Heart right ventricle (tissue), 16 donors: ENCODE results near the gene TMEM182. TPM values are rescaled to one million over a fixed set of nuclear protein-coding genes. Genes with fewer than 3 reads are reported as not detected.

Experiments used
- ATAC-seq, 8 donors: fragments of 200-7000 bp; cut with Tn5 transposase; one replicate each; pipeline ENCODE4 v1.9.1; 2020; ENCODE audit warnings: mild to moderate bottlenecking in 8 of 8, moderate library complexity in 8 of 8, moderate number of reproducible peaks in 1 of 8
- DNase-seq, 2 donors: peaks; one replicate each; pipeline ENCODE4 v3.0.0-alpha.2; 2020
- H3K27ac ChIP-seq, 10 donors: fragments of 200-600 bp; sonication (generic) in 2 of 10; one replicate each; pipeline versions ENCODE4 v1.5.0 to v1.8.0; 2020 to 2022; ENCODE audit warnings: mild to moderate bottlenecking in 3 of 10
- H3K27me3 ChIP-seq, 7 donors: fragments of 200-600 bp; one replicate each; pipeline ENCODE4 v1.8.0; 2021 to 2022; ENCODE audit warnings: mild to moderate bottlenecking in 2 of 7
- H3K36me3 ChIP-seq, 9 donors: fragments of 200-600 bp; sonication (generic) in 1 of 9; one replicate each; pipeline versions ENCODE4 v1.5.0 to v1.8.0; 2020 to 2022; ENCODE audit warnings: mild to moderate bottlenecking in 2 of 9
- H3K4me1 ChIP-seq, 9 donors: fragments of 200-600 bp; sonication (generic) in 1 of 9; one replicate each; pipeline versions ENCODE4 v1.5.0 to v1.8.0; 2020 to 2022; ENCODE audit warnings: mild to moderate bottlenecking in 4 of 9
- H3K4me3 ChIP-seq, 10 donors: fragments of 200-600 bp; sonication (generic) in 2 of 10; one replicate each; pipeline versions ENCODE4 v1.5.0 to v1.8.0; 2020 to 2022; ENCODE audit warnings: mild to moderate bottlenecking in 7 of 10, moderate library complexity in 2 of 10
- H3K9me3 ChIP-seq, 11 donors: fragments of 200-600 bp in 10 of 11; sonication (generic) in 2 of 11; one replicate each; pipeline versions ENCODE4 v1.5.0 to v1.8.0; 2013 to 2022; ENCODE audit warnings: mild to moderate bottlenecking in 2 of 11, control low read depth in 1 of 11, moderate library complexity in 1 of 11
- CTCF ChIP-seq, 9 donors: fragments of 200-600 bp; sonication (generic) in 2 of 9; IDR thresholded peaks; one replicate each; pipeline versions ENCODE4 v1.5.0 to v1.8.0; 2021 to 2022; ENCODE audit warnings: antibody characterized with exemption in 9 of 9, mild to moderate bottlenecking in 5 of 9, moderate library complexity in 1 of 9
- WGBS, 2 donors: extraction: QIAGEN DNeasy Blood & Tissue Kit; methylation state at CpG; one replicate each; pipeline ENCODE4 v1.1.7; 2013; ENCODE audit warnings: inconsistent platforms in 1 of 2; 5-methylcytosine and 5-hydroxymethylcytosine counted together
- intact Hi-C, 10 donors: fragments of 100-400 bp; cut with DNase I; formaldehyde crosslinking; loops; one replicate each; pipeline versions ENCODE4 v1.11.1 to v1.14.2; 2022
- polyA plus RNA-seq, 2 donors: library from polyadenylated mRNA; stranded (reverse); fragments of 200-250 nt; gene quantifications; one replicate each; pipeline ENCODE4 v1.2.3, GENCODE V29; 2013
- total RNA-seq, 10 donors: library from RNA; stranded (reverse); fragmentation: NEBNext Ultra II Directional in 3 of 10; extraction: Animal tissue kit (Norgen Biotek cat#: 25700) in 3 of 10; gene quantifications; one replicate each; pipeline versions ENCODE4 v1.2.1 to v1.2.4, GENCODE V29; 2021 to 2023
- donor health status: Arrhythmogenic right ventricular cardiomyopathy.
- donor health status: ischemic (EF 13 %, LVEDD 7.1; RV severe dilation, severe dysfunction).
- donor health status: healthy with polysubstance abuse.
- donor health status: DM: no; HTN: yes; CAD: no.
- donor health status: DM: no; HTN: no; CAD: no.
- donor health status: ischemic (EF 25% LVEDD 6.9; RV normal size, moderate dysfunction).
- donor health status: ischemic (EF 25% LVEDD 5.7; RV mildly dilated, moderate dysfunction).
- donor health status: healthy.
- donor health status: DM: yes; HTN: yes; CAD: no.
- donor health status: Ischemic cardiomyopathy.
- donor health status: ischemic (EF 35%, LVEDD 5.7; RV mildly dilated, moderate dysfunction).
- donor health status: nonischemic (EF 11% LVEDD 7.7; RV severe dilation, severe dysfunction).
- donor health status: DM: yes; HTN: yes; CAD: no.
- donor health status: PGD.
- donor health status: ischemic (EF 29% LVEDD 5.4; RV normal size, mild dysfunction).
- donor health status: nonischemic (EF 23%, LVEDD 6.1; RV moderate dilation, normal function).

The TMEM182 gene
- total and polyA plus RNA-seq, 12 donors = 10.1 to 225 (median 189) TPM

DNA sequence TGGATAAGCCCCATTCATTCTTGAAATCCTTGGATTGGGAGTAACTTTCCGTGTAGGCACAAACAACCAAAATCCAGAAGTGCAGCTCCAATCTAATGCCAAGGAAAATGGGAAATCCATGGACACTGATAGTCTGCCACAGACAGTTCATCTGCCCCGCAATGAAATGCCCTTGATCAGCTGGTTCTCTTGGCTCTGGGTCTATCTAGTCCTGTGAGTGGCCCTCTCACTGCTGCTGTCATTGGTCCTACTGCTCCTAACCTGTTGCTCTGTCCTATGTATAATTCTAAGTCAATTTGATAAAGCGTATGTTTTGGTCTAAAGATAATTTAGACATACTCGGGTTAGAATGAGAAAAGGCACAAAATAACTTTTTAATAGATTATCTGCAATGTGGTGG is 13.7 kb upstream of the TMEM182 start:
- H3K27me3 ChIP-seq = no peaks in the 10 kb centered on the region
- DNase-seq (no peak), ATAC-seq (peak in 4 of 8 donors; percentile 52 to 77 (median 64))
- peaks cover 0 to 6% (median 0%) of the 10 kb centered on the region in 9 donors for H3K4me1 ChIP-seq
- no peaks in the 10 kb centered on the region for H3K36me3 ChIP-seq
- no peak overlapping the region for H3K27ac ChIP-seq
- 84 to 88% methylated on average over 4 of the region's 4 CpGs for WGBS, 2 donors
- peaks cover 0 to 8% (median 0%) of the 10 kb centered on the region in 11 donors for H3K9me3 ChIP-seq
- TF ChIP-seq CTCF (IDR thresholded peaks at IDR 0.05) = no peak
- intact Hi-C loops = no loop called here
- H3K4me3 ChIP-seq = no peak overlapping the region

DNA sequence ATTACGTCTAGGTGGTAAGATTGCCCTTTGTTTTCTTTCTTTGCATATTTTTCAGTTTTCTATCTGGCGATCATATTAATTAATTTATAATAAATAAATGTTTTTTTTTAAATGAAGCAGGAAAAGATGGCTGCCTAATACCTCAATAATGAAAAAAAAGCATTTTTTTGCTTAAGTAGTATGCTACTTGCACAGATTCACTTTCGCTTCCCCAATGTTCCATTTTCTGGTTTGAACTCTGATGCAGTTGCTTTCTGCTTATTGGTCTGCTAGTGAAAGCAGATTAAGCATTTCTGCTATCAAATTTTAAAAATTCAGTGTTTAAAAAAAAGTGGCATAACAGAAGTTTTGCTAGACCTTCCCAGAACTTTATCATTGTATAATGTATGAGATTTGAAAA is 11.9 kb upstream of the TMEM182 start:
- H3K27ac ChIP-seq = no peak overlapping the region
- intact Hi-C loops = loop anchor here in 4 of 10 donors (5.0 kb wide), 1 partner anchor 57 kb away; no protein-coding TSS in a partner anchor

DNA sequence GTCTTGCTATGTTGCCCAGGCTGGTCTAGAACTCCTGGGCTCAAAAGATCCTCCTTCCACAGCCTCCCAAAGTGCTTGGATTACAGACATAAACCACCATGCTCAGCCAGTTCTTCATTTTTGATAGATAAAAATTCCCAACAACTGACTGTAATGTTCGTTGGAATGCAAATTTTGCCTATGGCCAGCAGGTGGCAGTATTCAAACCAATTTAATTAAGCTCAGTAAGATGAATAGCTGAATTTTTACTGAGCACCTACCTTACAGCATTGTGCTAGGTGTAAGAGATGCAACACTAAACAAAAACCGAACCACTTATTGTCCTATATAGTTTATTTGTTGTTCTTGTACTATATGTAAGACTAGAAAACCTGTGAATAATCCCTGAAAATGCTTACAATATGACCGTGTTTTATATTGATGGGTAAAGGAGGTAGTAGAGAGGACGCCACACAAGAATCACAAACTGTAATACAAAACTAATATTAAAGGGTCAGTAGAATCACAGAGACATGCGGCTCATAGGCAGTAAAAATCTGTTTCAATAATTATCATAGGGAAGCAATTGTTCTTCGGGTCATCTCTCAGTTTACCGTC is 8.2 kb upstream of the TMEM182 start:
- Histone ChIP-seq H3K9me3 (no peaks in the 10 kb centered on the region), H3K27me3 (no peaks in the 10 kb centered on the region), H3K27ac (no peak overlapping the region), H3K36me3 (no peaks in the 10 kb centered on the region), H3K4me3 (no peak overlapping the region), H3K4me1 (peaks cover 0 to 15% (median 6%) of the 10 kb centered on the region in 9 donors)
- DNase-seq (no peak), ATAC-seq (peak in 6 of 8 donors; percentile 20 to 73 (median 56))
- 68 to 70% methylated on average over 7 of the region's 7 CpGs for WGBS, 2 donors
- peak; percentile 68 to 89 (median 81) for TF ChIP-seq CTCF (IDR thresholded peaks at IDR 0.05)
- intact Hi-C loops = loop anchor here in 7 of 10 donors (1.0 to 5.0 kb wide), 3 partner anchors 53 to 54 kb away; no protein-coding TSS in a partner anchor

More for the DNA sequence above, 11.9 kb upstream of the TMEM182 start:
- no peak for ATAC-seq
- peaks cover 0 to 6% (median 0%) of the 10 kb centered on the region in 11 donors for H3K9me3 ChIP-seq
- H3K4me1 ChIP-seq = peaks cover 0 to 6% (median 0%) of the 10 kb centered on the region in 9 donors
- DNase-seq = no peak
- no peak overlapping the region for H3K4me3 ChIP-seq
- TF ChIP-seq CTCF (IDR thresholded peaks at IDR 0.05) = no peak
- WGBS, 2 donors = 74 to 98% methylated on average over 3 of the region's 3 CpGs
- H3K36me3 ChIP-seq = no peaks in the 10 kb centered on the region
- no peaks in the 10 kb centered on the region for H3K27me3 ChIP-seq

DNA sequence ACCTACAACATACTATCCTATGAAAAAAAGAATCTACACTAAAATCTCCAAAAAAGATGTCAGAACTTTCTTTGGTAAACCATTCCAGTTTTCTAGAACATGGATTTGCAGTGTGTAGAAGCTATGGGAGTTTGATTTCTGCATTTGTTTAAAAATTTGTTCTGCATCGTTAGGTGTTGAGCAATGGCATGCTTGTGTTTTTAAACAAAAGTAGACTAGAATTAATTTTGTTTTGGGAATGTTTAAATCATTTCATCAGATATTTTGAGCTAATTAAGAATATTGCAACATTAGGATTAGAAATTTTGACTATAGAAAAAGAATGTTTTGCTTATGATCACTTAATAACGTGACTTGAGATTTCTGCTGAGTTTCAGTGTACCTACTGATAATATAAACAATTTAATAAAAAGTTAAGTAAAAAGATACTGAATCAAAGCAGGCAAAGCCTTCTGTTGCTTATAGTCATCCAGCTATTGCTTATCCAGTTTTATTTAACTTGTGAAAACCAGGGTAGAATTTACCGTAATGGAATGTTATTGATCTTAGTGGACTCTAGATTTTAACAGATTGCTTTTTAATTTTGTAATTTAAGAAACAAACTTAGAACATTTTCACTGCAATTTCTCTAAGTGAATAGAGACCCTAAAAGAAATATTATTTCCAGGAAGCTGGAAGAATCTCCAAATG is 7.2 kb upstream of the TMEM182 start:
- peak overlapping the region in 5 of 10 donors; percentile 6 to 52 (median 23) for H3K27ac ChIP-seq
- intact Hi-C loops = loop anchor here in 6 of 10 donors (2.0 to 5.0 kb wide), 2 partner anchors 52 to 53 kb away; no protein-coding TSS in a partner anchor
- no peak for TF ChIP-seq CTCF (IDR thresholded peaks at IDR 0.05)
- H3K4me1 ChIP-seq = peaks cover 0 to 23% (median 10%) of the 10 kb centered on the region in 9 donors
- H3K27me3 ChIP-seq = no peaks in the 10 kb centered on the region
- ATAC-seq (no peak), DNase-seq (no peak)
- no peak overlapping the region for H3K4me3 ChIP-seq
- no peaks in the 10 kb centered on the region for H3K36me3 ChIP-seq
- 71 to 90% methylated on average over 3 of the region's 3 CpGs for WGBS, 2 donors
- no peaks in the 10 kb centered on the region for H3K9me3 ChIP-seq
